Suprapubic skin (tissue), 3 donors: Measurements from ENCODE around the gene FEV.

Experiments used
- EP300 ChIP-seq: sonication (generic); formaldehyde crosslinking; IDR thresholded peaks from one replicate; pipeline ENCODE4 v1.6.1; 2017; ENCODE audit warnings: antibody characterized with exemption
- POLR2A ChIP-seq, 2 donors: fragments of 450-650 bp; IDR thresholded peaks; one replicate each; pipeline ENCODE4 v1.6.1; 2017; ENCODE audit warnings: antibody characterized with exemption in 2 of 2, mild to moderate bottlenecking in 2 of 2, moderate library complexity in 2 of 2
- TF ChIP-seq, protein P1 (sequence below), 2 donors: fragments of 200-600 bp in 1 of 2; fragments of 450-650 bp in 1 of 2; sonication (generic) in 1 of 2; IDR thresholded peaks; one replicate each; pipeline ENCODE4 v1.5.1; 2016 to 2019; ENCODE audit warnings: antibody characterized with exemption in 2 of 2, mild to moderate bottlenecking in 1 of 2, moderate library complexity in 1 of 2

DNA sequence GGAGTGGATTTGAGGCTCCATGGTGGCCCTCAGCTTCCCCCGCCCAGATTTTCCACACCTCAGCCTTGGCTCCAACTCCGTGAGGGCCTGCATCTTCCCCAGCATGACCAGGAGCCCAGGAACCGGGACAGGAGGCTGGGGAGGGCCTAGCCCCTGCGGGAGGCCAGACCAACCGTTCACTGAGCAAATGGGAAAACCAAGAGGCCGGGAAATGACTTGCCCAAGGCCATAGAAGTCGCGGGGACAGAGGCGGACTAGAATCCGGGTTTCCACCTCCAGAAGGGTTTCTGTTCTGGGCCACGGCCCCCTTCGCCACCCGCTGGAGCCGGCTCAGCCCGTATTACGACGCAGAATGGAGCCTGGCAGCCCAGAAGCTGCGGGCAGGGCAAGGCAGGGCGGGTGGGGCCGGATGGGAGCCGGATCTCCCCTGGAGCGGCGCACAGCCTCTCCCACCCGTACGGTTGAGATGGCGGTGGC, 16.2 kb upstream of the FEV start:
- TF ChIP-seq EP300 = no peak
- TF ChIP-seq, protein P1, sequence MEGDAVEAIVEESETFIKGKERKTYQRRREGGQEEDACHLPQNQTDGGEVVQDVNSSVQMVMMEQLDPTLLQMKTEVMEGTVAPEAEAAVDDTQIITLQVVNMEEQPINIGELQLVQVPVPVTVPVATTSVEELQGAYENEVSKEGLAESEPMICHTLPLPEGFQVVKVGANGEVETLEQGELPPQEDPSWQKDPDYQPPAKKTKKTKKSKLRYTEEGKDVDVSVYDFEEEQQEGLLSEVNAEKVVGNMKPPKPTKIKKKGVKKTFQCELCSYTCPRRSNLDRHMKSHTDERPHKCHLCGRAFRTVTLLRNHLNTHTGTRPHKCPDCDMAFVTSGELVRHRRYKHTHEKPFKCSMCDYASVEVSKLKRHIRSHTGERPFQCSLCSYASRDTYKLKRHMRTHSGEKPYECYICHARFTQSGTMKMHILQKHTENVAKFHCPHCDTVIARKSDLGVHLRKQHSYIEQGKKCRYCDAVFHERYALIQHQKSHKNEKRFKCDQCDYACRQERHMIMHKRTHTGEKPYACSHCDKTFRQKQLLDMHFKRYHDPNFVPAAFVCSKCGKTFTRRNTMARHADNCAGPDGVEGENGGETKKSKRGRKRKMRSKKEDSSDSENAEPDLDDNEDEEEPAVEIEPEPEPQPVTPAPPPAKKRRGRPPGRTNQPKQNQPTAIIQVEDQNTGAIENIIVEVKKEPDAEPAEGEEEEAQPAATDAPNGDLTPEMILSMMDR (IDR thresholded peaks at IDR 0.05) = no peak
- TF ChIP-seq POLR2A (IDR thresholded peaks at IDR 0.05) = no peak
